CD8-positive, alpha-beta memory T cell (primary cell): Measurements from ENCODE around the gene ROPN1B. TPM values are rescaled to one million over a fixed set of nuclear protein-coding genes. Genes with fewer than 3 reads are reported as not detected.
A peak's percentile ranks its signal among the peaks of the same experiment; 100 is the strongest.

Experiments
- CTCF ChIA-PET: fragments of 350-600 bp; sonication (Branson Sonifier 250); formaldehyde crosslinking; loops from one replicate; lab custom pipeline; 2021; ENCODE audit warnings: antibody characterized with exemption; lab: Charles Lee
- POLR2A ChIA-PET: fragments of 350-600 bp; sonication (Branson Sonifier 250); formaldehyde crosslinking; loops from one replicate; lab custom pipeline; 2021; ENCODE audit warnings: antibody characterized with exemption; lab: Charles Lee
- DNase-seq, 5 donors: peaks; one replicate each; pipeline versions ENCODE4 v3.0.0 to v3.0.0-alpha.2; 2020 to 2022; ENCODE audit warnings: mixed read lengths in 1 of 5
- H3K27ac ChIP-seq: one replicate; pipeline ENCODE4 v1.7.0; 2013; ENCODE audit warnings: low read depth, mild to moderate bottlenecking, low read length, moderate library complexity
- H3K27me3 ChIP-seq: 2 replicates; pipeline ENCODE4 v1.7.0; 2013; ENCODE audit warnings: low read length, mild to moderate bottlenecking; ENCODE audit not compliant: insufficient read depth, poor library complexity, severe bottlenecking
- H3K36me3 ChIP-seq: 2 replicates; pipeline ENCODE4 v1.7.0; 2013; ENCODE audit warnings: mild to moderate bottlenecking, low read length, moderate library complexity; ENCODE audit not compliant: insufficient read depth
- H3K4me1 ChIP-seq: 2 replicates; pipeline ENCODE4 v1.7.0; 2013; ENCODE audit warnings: mild to moderate bottlenecking, low read length, moderate library complexity; ENCODE audit not compliant: insufficient read depth
- H3K4me3 ChIP-seq: 2 replicates; pipeline ENCODE4 v1.7.0; 2013; ENCODE audit warnings: mild to moderate bottlenecking, low read length
- H3K9me3 ChIP-seq: 2 replicates; pipeline ENCODE4 v1.7.0; 2013; ENCODE audit warnings: mild to moderate bottlenecking, low read length
- H3K27ac Mint-ChIP-seq, 8 donors: one replicate each; pipeline ENCODE4 v1.8.0; 2020 to 2021; ENCODE audit warnings: mixed read lengths in 8 of 8, mild to moderate bottlenecking in 6 of 8, inconsistent platforms in 3 of 8, moderate library complexity in 3 of 8
- H3K27me3 Mint-ChIP-seq, 2 donors: one replicate each; pipeline ENCODE4 v1.8.0; 2020 to 2021; ENCODE audit warnings: mixed read lengths in 2 of 2, mild to moderate bottlenecking in 1 of 2, moderate library complexity in 1 of 2
- H3K36me3 Mint-ChIP-seq, 3 donors: one replicate each; pipeline ENCODE4 v1.8.0; 2020 to 2021; ENCODE audit warnings: mixed read lengths in 3 of 3, inconsistent platforms in 1 of 3, mild to moderate bottlenecking in 1 of 3
- H3K4me1 Mint-ChIP-seq, 3 donors: one replicate each; pipeline ENCODE4 v1.8.0; 2020 to 2021; ENCODE audit warnings: mixed read lengths in 3 of 3, inconsistent platforms in 1 of 3, mild to moderate bottlenecking in 1 of 3
- H3K4me3 Mint-ChIP-seq, 7 donors: one replicate each; pipeline ENCODE4 v1.8.0; 2020 to 2021; ENCODE audit warnings: mixed read lengths in 7 of 7, mild to moderate bottlenecking in 6 of 7, moderate library complexity in 4 of 7, inconsistent platforms in 2 of 7
- H3K9me3 Mint-ChIP-seq, 5 donors: one replicate each; pipeline ENCODE4 v1.8.0; 2020 to 2022; ENCODE audit warnings: mixed read lengths in 5 of 5, mild to moderate bottlenecking in 3 of 5, moderate library complexity in 2 of 5, inconsistent platforms in 1 of 5
- polyA plus RNA-seq: library from polyadenylated mRNA; unstranded; fragments of 300-500 nt; fragmentation: Illumina TruSeq; gene quantifications from one replicate; pipeline ENCODE4 v1.2.3, GENCODE V29; 2021
- total RNA-seq, 2 experiments: library from RNA; stranded (reverse); gene quantifications; one replicate each; pipeline ENCODE4 v1.2.3, GENCODE V29; 2021

Gene ROPN1B
- total and polyA plus RNA-seq, 3 experiments from 2014 or later, result not detected

GRCh38 chr3:126003447-126004190 is 34.6 kb downstream of the ROPN1B start:
- Mint-ChIP-seq H3K4me1 (no peaks in the 10 kb centered on the region), H3K9me3 (peaks cover 0 to 39% (median 32%) of the 10 kb centered on the region in 5 donors), H3K4me3 (no peak overlapping the region), H3K36me3 (peaks cover 18 to 34% (median 32%) of the 10 kb centered on the region in 3 donors), H3K27ac (no peak overlapping the region), H3K27me3 (no peaks in the 10 kb centered on the region)
- DNase-seq, result no peak
- H3K36me3 ChIP-seq, result peaks cover 4% of the 10 kb centered on the region
- no peaks in the 10 kb centered on the region for H3K9me3 ChIP-seq
- H3K27ac ChIP-seq, result no peak overlapping the region
- H3K4me1 ChIP-seq, result no peaks in the 10 kb centered on the region
- CTCF ChIA-PET, result no interaction called here
- no peak overlapping the region for H3K4me3 ChIP-seq
- POLR2A ChIA-PET, result no interaction called here
- H3K27me3 ChIP-seq, result no peaks in the 10 kb centered on the region

DNA sequence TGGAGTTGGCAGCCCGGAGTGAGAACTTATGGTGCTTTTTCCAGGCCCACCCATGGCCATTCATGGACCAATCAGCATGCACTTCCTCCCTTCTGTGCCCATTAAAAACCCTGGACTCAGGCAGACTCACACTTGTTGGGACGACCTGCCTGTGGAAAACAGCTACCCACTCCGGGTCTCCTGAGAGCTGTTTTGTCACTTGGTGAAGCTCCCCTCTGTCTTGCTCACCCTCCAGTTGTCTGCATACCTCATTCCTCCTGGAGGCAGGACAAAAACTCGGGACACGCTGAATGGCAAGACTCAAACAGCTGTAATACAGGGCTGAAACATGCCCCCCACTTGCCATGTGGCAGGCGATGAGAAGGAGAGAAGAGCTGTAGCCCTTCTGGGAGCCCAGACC is 35.2 kb downstream of the ROPN1B start:
- CTCF ChIA-PET, result no interaction called here
- peaks cover 8% of the 10 kb centered on the region for H3K36me3 ChIP-seq
- DNase-seq, result no peak
- H3K27me3 Mint-ChIP-seq, result no peaks in the 10 kb centered on the region
- no peaks in the 10 kb centered on the region for H3K9me3 ChIP-seq
- peaks cover 22 to 40% (median 31%) of the 10 kb centered on the region in 3 donors for H3K36me3 Mint-ChIP-seq
- H3K4me1 Mint-ChIP-seq, result no peaks in the 10 kb centered on the region
- peak overlapping the region in 1 of 8 donors; percentile 66 for H3K27ac Mint-ChIP-seq
- H3K9me3 Mint-ChIP-seq, result peaks cover 0 to 33% (median 28%) of the 10 kb centered on the region in 5 donors
- H3K27ac ChIP-seq, result no peak overlapping the region
- H3K27me3 ChIP-seq, result no peaks in the 10 kb centered on the region
- no peak overlapping the region for H3K4me3 ChIP-seq
- POLR2A ChIA-PET, result no interaction called here
- no peaks in the 10 kb centered on the region for H3K4me1 ChIP-seq
- H3K4me3 Mint-ChIP-seq, result no peak overlapping the region

DNA sequence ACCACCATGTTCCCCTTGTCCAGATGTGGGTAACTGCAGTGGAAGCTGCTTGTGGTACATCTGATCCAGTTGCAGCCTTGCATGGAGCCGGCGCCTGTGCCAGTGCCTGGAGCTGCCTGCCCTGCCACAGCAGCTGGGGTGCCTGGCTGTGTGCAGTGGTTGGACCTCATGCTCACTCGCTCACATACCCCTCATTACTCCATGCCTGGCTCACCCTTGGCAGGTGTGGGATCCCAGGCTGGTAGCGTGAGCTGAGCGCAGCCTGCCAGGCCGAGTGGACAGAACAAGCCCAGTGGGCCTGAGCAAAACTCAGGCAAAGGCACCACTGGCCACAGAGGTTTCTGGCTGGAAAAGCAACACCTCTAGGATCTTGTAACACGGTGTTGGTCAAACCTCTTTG is 35.7 kb downstream of the ROPN1B start:
- DNase-seq, result no peak
- H3K4me3 ChIP-seq, result no peak overlapping the region
- H3K27me3 ChIP-seq, result no peaks in the 10 kb centered on the region
- no peak overlapping the region for H3K4me3 Mint-ChIP-seq
- H3K4me1 ChIP-seq, result no peaks in the 10 kb centered on the region
- H3K27ac Mint-ChIP-seq, result no peak overlapping the region
- peaks cover 21 to 44% (median 29%) of the 10 kb centered on the region in 3 donors for H3K36me3 Mint-ChIP-seq
- no peaks in the 10 kb centered on the region for H3K9me3 ChIP-seq
- peaks cover 0 to 28% (median 23%) of the 10 kb centered on the region in 5 donors for H3K9me3 Mint-ChIP-seq
- ChIA-PET POLR2A (no interaction called here), CTCF (no interaction called here)
- H3K36me3 ChIP-seq, result peaks cover 8% of the 10 kb centered on the region
- no peaks in the 10 kb centered on the region for H3K4me1 Mint-ChIP-seq
- H3K27ac ChIP-seq, result no peak overlapping the region
- no peaks in the 10 kb centered on the region for H3K27me3 Mint-ChIP-seq

GRCh38 chr3:126005951-126006350 is 37.0 kb downstream of the ROPN1B start:
- peaks cover 0 to 17% (median 13%) of the 10 kb centered on the region in 5 donors for H3K9me3 Mint-ChIP-seq
- H3K27me3 ChIP-seq, result no peaks in the 10 kb centered on the region
- no peak overlapping the region for H3K4me3 Mint-ChIP-seq
- H3K36me3 Mint-ChIP-seq, result peaks cover 27 to 52% (median 36%) of the 10 kb centered on the region in 3 donors
- ChIA-PET POLR2A (no interaction called here), CTCF (no interaction called here)
- no peaks in the 10 kb centered on the region for H3K9me3 ChIP-seq
- no peak for DNase-seq
- no peak overlapping the region for H3K27ac ChIP-seq
- H3K27ac Mint-ChIP-seq, result no peak overlapping the region
- peaks cover 8% of the 10 kb centered on the region for H3K36me3 ChIP-seq
- H3K27me3 Mint-ChIP-seq, result no peaks in the 10 kb centered on the region
- H3K4me3 ChIP-seq, result no peak overlapping the region
- H3K4me1 Mint-ChIP-seq, result no peaks in the 10 kb centered on the region
- H3K4me1 ChIP-seq, result no peaks in the 10 kb centered on the region

DNA sequence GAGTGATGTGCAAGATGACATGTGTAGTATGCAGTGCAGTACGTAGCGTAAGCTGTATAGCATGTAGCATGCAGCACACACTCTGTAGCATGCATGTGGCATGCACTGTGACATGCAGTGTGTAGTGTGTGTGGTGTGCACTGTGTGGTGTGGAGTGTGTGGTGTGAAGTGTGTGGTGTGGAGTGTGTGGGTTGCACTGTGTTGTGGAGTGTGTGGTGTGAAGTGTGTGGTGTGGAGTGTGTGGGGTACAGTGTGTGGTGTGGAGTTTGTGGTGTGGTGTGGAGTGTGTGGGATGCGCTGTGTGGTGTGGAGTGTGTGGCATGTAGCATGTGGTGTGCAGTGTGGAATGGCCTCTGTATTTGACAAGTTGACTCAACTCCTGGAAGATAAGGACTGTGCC is 39.2 kb downstream of the ROPN1B start:
- DNase-seq, result no peak
- H3K36me3 ChIP-seq, result peaks cover 8% of the 10 kb centered on the region
- no peaks in the 10 kb centered on the region for H3K4me1 ChIP-seq
- H3K9me3 ChIP-seq, result no peaks in the 10 kb centered on the region
- CTCF ChIA-PET, result no interaction called here
- H3K9me3 Mint-ChIP-seq, result peaks cover 0 to 1% (median 0%) of the 10 kb centered on the region in 5 donors
- peaks cover 47 to 74% (median 48%) of the 10 kb centered on the region in 3 donors for H3K36me3 Mint-ChIP-seq
- POLR2A ChIA-PET, result no interaction called here
- H3K27ac ChIP-seq, result no peak overlapping the region
- no peak overlapping the region for H3K4me3 ChIP-seq
- no peak overlapping the region for H3K4me3 Mint-ChIP-seq
- no peaks in the 10 kb centered on the region for H3K27me3 ChIP-seq
- H3K27me3 Mint-ChIP-seq, result no peaks in the 10 kb centered on the region
- H3K4me1 Mint-ChIP-seq, result no peaks in the 10 kb centered on the region
- H3K27ac Mint-ChIP-seq, result no peak overlapping the region

DNA sequence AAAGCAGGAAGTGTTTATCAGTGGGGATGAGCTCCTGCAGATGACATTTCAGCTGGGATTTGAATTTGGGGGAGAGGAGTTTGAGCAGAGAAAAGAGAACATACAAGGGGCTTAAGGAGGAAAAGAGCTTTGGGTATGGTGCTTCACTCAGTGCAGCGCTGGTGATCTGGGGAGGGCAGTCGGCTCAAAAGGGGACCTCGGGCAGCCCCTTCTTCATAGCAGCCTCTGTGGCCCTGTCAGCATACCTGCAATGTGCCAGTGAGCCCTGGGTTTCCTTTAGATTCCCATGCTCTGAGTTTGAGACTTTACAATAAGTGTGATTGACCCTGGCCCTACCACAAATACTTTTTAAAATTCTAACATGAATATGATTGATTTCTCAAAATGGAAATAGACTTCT is 40.2 kb downstream of the ROPN1B start:
- H3K27me3 Mint-ChIP-seq, result no peaks in the 10 kb centered on the region
- H3K9me3 Mint-ChIP-seq, result no peaks in the 10 kb centered on the region
- H3K27ac ChIP-seq, result no peak overlapping the region
- no peak for DNase-seq
- ChIA-PET CTCF (no interaction called here), POLR2A (no interaction called here)
- no peak overlapping the region for H3K4me3 Mint-ChIP-seq
- H3K4me1 ChIP-seq, result no peaks in the 10 kb centered on the region
- no peaks in the 10 kb centered on the region for H3K9me3 ChIP-seq
- no peak overlapping the region for H3K27ac Mint-ChIP-seq
- H3K4me1 Mint-ChIP-seq, result no peaks in the 10 kb centered on the region
- peaks cover 48 to 83% (median 56%) of the 10 kb centered on the region in 3 donors for H3K36me3 Mint-ChIP-seq
- no peaks in the 10 kb centered on the region for H3K27me3 ChIP-seq
- H3K36me3 ChIP-seq, result peaks cover 8% of the 10 kb centered on the region
- H3K4me3 ChIP-seq, result no peak overlapping the region

GRCh38 chr3:126013751-126014156 is 44.8 kb downstream of the ROPN1B start:
- H3K4me1 ChIP-seq, result no peaks in the 10 kb centered on the region
- H3K9me3 ChIP-seq, result no peaks in the 10 kb centered on the region
- CTCF ChIA-PET, result no interaction called here
- DNase-seq, result no peak
- Mint-ChIP-seq H3K9me3 (no peaks in the 10 kb centered on the region), H3K27me3 (peaks cover 0 to 3% of the 10 kb centered on the region in 2 donors), H3K36me3 (peaks cover 30 to 84% (median 51%) of the 10 kb centered on the region in 3 donors), H3K27ac (peak overlapping the region in 1 of 8 donors; percentile 73), H3K4me3 (no peak overlapping the region), H3K4me1 (no peaks in the 10 kb centered on the region)
- POLR2A ChIA-PET, result no interaction called here
- no peak overlapping the region for H3K27ac ChIP-seq
- H3K36me3 ChIP-seq, result peaks cover 4% of the 10 kb centered on the region
- H3K4me3 ChIP-seq, result no peak overlapping the region
- H3K27me3 ChIP-seq, result no peaks in the 10 kb centered on the region

- Histone ChIP-seq H3K27me3 (no peaks in the 10 kb centered on the region), H3K4me3 (no peak overlapping the region), H3K36me3 (no peaks in the 10 kb centered on the region), H3K9me3 (no peaks in the 10 kb centered on the region), H3K27ac (no peak overlapping the region), H3K4me1 (no peaks in the 10 kb centered on the region)
- no peaks in the 10 kb centered on the region for H3K4me1 Mint-ChIP-seq
- no peak for DNase-seq
- peaks cover 0 to 3% of the 10 kb centered on the region in 2 donors for H3K27me3 Mint-ChIP-seq
- H3K9me3 Mint-ChIP-seq, result no peaks in the 10 kb centered on the region
- POLR2A ChIA-PET, result no interaction called here
- no peak overlapping the region for H3K4me3 Mint-ChIP-seq
- CTCF ChIA-PET, result no interaction called here
- H3K36me3 Mint-ChIP-seq, result peaks cover 26 to 81% (median 48%) of the 10 kb centered on the region in 3 donors
- no peak overlapping the region for H3K27ac Mint-ChIP-seq
Measured at GRCh38 chr3:126014252-126014651, 45.3 kb downstream of the ROPN1B start.
